ENCODE measurements around the gene RCSD1. TPM values are rescaled to one million over a fixed set of nuclear protein-coding genes. Genes with fewer than 3 reads are reported as not detected.

Gene RCSD1
- polyA plus RNA-seq, 4 donors = 13.3 to 15.8 (median 14.8) TPM

DNA sequence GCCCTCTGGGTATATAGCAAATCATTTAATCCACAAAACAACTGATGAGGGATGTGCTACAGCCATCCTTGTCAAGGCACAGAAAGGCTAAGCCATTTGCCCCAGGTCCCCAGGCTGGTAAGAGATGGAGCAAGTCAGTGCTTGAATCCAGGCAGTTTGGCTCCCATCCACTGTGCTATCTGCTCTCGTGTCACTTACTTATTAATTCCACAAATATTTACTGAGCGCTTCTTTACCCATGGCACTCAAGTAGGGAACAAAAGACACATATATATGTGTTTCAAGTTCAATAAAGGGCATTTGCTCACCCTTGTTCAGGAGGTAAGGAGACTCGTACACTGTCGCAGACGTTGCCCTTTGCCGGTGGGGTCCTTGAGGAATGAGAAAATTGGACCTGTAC is 53.2 kb downstream of the RCSD1 start:
- no peak for DNase-seq (ENCODE audit: low read depth in 4 of 4, low spot score in 3 of 4)

DNA sequence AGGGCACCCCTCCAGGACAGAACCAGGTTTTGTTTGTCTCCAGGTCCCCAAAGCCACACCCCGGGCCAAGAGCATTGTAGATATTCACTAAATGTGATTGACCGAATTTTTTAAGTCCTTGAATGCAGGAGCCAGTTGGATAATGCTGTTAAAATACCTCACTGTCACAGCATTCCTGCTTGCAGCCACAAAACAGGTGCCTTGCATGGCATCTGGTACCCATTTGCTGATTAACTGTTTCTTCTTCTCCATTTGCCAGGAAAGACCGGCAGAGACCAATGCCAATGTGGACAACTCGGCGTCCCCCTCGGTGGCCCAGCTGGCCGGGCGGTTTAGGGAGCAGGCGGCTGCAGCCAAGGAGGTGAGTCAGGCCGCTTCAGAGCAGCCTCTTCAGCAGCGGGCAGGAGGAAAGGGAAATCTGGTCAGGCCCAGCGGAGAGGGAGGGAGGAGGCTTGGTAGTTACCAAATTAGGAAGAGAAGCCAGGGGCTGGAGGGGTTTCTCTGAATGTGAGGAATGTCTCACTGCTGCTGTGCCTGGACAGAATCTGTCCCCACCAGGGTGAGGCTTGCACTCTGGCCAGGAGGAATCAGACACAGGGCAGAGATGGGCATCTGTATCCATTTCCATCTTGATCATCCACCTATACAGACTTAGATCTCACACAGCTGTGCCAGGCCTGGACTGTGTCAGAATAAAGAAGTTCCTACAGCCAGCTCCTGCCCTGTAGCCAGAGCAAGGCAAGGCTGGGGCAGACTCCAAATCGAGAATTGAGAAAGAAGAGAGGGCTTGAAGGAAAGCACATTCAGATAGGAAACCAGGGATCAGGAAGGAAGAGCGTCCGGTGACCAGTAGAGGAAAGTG is 53.8 kb downstream of the RCSD1 start:
- DNase-seq (ENCODE audit: low read depth in 4 of 4, low spot score in 3 of 4) = no peak

DNA sequence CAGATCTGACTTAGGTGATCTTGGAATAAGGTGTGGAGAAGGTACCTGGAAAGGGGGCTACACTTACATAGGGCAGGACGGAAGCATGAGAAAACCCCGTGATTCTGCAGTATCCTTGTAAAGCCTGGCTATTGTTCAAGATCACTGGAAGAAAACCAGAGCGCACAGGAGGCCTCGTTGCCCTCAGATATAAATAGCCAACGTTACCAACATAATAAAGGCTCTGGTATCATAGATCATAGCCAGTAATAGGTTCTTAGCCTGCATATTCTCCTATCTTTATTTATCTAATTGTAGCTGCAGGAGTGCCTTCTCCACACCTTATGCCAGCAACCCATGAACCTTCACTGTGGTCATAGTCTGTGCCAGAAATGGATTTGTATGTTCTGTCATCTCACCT is 55.8 kb downstream of the RCSD1 start:
- no peak for DNase-seq (ENCODE audit: low read depth in 4 of 4, low spot score in 3 of 4)

DNA sequence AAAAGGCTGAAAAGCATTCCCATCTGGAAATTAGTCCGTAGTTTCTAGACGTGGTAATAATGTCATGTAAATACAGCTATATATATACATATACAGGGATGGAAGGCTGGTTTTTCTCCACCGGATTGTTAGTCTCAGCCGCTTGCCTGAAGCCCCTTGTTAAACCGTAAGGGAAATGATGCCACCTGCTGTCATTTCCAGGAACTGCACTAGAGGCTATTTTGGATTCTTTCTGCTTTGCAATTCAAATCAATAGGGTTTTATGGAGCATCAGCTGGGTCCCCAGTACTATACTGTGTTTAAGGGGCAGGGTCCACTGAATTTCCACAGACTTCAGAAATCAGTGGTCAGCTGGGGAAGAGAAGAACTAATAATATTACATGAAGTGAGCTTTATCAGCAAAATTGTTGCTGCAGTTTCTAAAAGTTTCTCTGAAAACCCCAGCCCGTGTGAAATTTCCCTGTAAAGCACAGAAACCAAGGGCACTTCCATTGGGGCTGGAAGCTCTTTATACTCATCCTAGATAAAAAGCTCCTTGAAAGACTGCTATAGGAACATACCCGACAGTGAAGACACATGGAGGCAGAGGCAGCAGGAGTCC is 58.0 kb downstream of the RCSD1 start:
- DNase-seq (ENCODE audit: low read depth in 4 of 4, low spot score in 3 of 4) = peak; percentile 64 to 79 (median 72)

DNA sequence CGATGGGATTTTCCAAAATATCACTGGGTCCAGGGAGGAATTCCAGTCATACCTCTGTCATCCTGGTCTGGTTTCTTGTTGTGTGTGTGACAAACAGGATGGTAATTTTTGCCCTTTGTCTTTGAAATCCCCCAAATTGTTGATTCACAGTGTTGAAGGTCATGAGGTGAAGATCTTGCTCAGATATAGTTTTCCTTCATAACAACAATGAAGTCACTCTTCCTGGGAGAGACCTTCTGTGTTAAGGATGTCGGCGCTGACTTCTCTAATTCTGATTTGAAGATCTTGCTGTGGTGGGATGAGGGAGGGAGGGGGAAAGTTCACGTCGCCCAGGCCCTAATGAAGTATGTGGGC is 59.5 kb downstream of the RCSD1 start:
- no peak for DNase-seq (ENCODE audit: low read depth in 4 of 4, low spot score in 3 of 4)

DNA sequence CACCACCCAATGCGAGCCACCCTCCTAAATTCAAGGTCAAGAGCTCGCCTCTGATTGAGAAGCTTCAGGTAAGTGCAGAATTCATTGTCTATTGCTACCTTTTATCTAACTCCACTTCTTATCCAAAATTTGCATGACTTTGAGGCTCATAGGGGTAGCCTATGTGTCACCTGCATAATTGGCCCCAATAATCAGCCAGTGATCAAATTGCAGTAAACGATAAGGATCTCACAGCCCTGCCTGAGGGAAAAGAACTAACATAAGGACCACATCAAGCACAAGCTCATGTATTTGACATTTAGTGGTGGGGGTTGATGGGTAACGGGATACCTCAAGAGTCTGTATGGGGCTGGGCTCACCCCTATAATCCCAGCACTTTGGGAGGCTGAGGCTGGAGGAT is 60.0 kb downstream of the RCSD1 start:
- no peak for DNase-seq (ENCODE audit: low read depth in 4 of 4, low spot score in 3 of 4)

DNA sequence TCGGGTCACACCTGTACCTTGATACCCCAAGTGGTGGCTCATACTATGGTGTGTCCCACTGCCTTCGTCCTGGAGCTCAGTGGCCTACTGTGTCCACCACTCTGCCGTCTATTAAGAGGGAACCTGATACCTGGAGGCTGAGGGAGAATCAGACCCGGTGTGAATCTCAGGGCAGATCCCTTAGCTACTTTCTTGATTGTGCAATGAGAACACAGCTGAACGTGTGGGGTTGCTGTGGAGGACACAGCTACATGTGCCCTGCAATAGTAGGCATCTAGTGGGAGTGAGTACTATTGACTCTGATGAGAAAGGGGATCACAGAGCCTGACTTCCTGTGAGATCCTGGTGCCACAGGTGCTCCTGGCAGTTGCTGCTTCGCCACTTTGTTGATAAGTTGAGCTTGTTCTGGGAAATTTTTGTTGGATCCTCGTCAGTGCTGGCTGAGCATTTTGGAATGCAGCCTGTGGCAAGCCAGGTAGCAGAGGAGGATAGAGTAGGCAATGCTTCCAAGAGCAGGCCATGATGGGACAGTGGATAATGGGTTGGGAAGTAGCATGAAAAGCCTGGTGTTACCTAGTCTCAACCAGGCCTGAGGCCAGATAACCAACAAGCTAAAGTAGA is 63.5 kb downstream of the RCSD1 start:
- DNase-seq (ENCODE audit: low read depth in 4 of 4, low spot score in 3 of 4) = no peak

DNA sequence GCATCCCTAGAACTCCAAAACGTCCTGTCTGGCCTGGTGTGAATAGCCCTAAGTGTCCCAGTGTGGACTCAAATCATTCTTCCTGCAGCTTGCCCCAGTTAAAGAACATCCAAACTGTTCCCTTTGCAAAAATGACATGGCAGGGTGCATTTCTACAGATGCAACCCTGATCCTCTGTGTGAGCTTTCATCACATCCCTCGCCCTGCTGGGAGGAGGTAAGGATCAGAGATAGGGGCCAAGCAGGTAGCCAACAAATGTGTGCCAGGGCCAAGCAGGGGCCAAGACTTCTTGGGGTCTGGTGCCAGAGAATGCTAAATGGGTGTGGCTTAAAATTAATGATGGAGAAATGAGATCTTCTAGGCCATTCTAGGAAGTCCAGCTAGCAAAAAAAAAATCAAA is 64.7 kb downstream of the RCSD1 start:
- no peak for DNase-seq (ENCODE audit: low read depth in 4 of 4, low spot score in 3 of 4)

DNA sequence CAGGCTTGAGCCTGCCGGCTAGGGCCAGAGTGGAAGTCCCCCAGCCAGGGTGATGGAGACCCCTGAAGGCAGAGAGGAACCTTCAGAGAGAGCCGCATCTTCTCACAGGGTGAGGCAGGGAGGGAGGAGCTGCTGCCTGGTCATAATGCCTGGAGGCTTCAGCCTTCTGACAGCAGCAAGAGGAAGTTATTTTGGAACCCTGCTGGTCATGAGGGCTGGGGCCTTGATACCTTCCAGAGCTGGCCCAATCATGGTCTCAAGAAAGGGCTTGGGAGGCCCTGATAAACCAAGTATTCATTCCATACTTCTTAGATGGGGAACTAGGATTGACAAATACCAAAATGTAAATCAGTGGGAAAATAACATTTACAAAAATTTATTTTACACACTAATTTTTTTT is 65.1 kb downstream of the RCSD1 start:
- no peak for DNase-seq (ENCODE audit: low read depth in 4 of 4, low spot score in 3 of 4)

DNA sequence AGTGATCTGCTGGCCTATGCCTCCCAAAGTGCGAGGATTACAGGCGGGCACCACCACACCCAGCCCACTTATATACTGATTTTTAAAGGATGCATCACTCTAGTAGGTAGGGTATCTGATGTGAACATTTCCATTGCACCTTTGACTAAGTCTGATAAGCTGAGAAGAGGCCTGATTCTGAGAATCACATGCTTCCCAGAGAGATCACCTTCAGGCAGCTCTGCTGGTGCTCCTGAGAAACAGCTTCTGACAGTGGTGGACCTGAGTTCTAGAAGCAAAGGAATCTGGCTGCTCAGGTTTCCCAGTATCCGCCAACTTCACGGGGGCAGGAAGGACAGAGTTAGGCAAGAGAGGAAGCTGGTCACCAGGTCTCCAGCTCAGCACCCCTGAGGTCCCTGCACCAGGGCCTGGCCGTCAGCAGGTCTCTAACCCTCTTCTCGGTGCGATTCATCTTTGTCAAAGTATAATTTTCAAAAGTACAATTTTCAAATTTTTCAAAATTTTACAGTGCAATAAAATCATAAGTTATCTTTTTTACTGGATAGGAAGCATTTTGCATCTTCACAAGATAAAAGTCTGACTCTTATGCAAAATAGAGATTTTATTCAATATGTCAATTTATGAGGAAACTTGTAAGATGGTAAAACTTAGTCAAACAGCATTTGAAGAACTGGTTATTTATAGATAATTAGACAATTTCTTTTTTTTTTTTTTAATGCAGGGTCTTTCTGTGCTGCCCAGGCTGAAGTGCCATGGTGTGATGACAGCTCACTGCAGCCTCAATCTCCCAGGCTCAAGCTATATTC is 65.9 kb downstream of the RCSD1 start:
- no peak for DNase-seq (ENCODE audit: low read depth in 4 of 4, low spot score in 3 of 4)

DNA sequence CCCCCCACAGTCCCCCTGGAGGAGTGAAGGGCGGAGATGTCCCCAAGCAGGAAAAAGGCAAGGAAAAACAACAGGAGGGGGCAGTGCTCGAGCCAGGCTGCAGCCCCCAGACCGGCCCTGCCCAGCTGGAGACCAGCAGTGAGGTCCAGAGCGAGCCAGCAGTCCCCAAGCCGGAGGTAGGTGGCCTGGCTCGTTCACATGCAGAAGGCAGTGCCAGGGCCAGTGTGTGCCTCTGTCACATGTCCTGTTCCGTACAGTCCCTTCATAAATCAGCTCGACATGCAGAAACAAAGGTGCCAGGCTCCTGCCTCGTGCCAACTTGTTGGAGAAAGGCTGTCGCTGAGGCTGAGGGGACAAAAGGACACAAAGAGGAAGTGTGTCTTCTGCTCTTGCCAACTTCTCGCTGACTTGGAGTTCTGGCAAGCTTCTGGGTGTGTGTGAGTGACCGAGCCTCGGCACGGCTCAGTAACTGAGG is 67.7 kb downstream of the RCSD1 start:
- DNase-seq (ENCODE audit: low read depth in 4 of 4, low spot score in 3 of 4) = no peak

DNA sequence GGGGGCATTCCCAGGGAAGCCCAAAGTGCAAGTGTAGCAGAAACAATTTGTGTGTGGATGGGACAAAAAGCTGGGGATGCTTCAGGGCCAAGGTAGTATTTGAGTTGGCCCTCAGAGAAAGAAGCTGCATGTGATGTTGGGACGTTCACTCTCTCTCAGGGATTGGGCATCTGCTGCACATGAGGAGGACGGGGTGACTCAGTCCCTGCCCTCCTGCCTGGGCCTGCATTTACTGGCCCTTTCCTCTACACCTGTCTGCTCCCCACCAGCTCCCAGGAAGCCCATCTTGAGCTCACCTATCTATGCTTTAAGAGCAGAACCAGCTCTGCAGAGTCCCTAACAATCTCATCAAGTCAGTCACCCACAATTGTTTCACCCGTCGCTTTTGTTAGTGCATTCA is 68.3 kb downstream of the RCSD1 start:
- DNase-seq (ENCODE audit: low read depth in 4 of 4, low spot score in 3 of 4) = no peak

DNA sequence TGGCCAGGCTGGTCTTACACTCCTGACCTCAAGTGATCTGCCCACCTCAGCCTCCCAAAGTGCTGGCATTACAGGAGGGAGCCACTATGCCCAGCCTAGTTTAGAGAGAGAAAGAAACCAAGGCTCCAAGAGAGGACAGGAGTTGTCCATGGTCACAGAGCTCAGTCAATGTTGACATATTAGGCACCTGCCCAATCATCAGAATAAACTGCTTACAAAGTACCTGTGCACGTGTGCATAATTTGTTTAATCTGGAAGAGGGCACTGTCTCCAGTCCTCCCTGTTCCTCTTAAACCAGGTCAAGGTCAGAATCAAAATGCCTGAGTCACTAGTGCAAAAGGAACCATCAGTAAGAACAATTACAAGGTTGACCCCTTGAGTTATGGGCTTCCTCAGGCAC is 71.5 kb downstream of the RCSD1 start:
- DNase-seq (ENCODE audit: low read depth in 4 of 4, low spot score in 3 of 4) = no peak

DNA sequence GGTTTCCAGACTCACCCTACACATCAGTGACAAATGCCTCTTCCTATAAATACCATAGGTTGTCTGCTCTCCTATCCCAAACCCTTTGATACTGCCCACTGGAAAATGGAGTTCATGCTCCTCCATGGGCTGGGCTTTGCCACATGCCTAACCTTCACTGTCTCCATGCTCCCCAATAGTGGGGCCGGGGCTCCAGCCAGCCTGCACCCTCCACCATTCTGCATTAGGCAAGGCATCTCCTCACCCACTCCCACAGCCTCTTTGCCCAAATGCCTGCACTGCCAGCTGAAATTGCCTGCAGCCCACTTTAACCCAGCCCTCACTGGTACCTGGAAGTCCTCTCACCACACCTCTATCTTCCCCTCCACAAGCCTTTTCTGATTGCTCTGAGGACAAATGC is 73.5 kb downstream of the RCSD1 start:
- no peak for DNase-seq (ENCODE audit: low read depth in 4 of 4, low spot score in 3 of 4)

DNA sequence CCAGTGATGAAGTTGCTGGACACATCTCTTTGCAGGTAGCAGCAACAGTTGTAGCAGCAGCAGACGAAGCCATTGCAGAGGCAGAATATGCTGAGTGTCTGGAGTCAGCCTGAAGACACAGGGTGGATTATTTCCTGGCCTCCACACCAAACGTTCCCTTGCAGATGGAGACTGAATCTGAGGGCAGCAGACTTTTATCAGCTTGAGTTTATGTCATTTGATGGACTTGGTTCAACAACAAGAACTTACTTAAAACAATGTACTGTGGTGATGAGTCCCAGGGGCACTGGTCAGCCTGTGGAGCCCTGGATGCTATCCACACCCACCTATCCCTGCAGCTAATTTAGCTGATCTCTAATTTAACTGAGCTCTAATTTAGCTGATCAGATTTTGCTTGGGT is 74.7 kb downstream of the RCSD1 start:
- no peak for DNase-seq (ENCODE audit: low read depth in 4 of 4, low spot score in 3 of 4)

DNA sequence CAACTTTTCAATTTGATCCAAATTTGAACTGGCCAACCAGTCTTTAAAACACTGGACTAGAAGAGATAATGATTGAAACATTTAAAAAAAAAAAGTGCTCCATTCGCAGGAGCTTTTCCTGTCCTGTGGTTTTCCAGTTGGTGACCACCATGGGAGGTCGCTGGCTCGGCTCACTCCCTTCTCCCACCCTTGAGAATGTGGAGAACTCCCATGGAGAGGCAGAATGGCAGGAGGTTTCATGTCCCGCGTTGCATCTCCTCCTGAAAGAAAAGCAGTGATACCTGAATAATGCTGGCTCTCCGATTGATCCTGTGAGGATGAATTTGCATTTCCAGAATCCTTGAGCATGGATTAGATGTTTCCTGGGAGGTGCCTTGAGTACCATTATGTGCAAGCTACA is 75.2 kb downstream of the RCSD1 start:
- DNase-seq (ENCODE audit: low read depth in 4 of 4, low spot score in 3 of 4) = no peak

DNA sequence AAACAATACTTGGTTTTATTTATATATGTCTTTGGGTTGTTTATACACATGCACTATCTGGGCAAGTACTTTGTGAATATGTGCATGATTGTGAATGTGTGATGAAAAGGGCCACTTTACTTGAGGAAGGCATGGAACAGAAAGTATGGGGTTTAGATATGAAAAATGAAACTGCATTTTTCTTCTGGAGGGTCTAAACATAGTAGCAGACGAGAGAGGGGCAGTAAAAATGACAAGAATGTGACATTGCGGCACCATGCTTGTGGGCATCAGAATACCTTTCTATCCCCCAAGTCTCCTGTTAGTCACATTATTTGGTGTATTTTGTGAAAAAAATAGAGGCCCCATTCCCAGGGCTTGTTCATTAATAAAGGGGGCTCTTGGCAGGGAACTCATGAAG is 76.3 kb downstream of the RCSD1 start:
- no peak for DNase-seq (ENCODE audit: low read depth in 4 of 4, low spot score in 3 of 4)

DNA sequence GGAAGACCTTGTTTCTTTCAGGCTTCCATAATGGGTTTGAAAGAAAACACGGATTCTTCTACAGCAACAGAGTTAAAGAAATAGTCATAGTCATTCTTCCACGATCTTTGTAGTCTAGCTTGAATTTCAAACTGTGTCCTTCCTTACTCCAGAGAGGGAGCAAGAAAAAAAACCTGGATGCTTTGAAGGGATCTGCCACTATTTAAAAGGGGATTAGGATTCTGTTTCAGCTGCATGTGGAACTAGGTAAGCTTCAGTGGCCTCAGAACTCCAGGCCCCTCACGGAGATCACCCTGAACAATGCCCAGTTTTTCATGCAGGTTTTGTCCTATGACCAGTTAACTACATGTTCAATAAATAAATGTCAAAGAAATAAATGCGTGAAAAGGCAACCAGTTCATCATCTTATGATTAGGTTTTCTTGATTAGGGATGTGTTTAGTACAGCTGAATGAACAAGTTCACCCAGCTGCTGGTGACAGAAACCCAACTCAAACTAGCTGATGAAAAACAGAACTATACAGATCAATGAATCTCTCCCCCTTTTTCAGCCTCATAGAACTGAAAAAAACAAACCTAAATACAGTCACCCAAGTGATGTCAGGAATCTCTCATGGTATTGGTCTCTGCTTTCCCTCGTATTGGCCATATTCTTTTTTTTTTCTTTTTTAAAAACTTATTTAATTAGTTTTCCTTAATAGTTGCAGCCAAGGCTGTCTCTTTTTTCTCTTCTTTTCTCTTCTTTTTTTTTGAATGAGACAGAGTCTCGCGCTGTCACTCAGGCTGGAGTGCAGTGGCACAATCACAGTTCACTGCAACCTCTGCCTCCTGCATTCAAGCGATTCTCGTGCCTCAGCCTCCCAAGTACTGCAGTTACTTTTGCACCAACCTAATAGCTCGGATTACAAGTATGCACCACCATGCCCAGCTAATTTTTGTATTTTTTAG is 77.2 kb downstream of the RCSD1 start:
- DNase-seq (ENCODE audit: low read depth in 4 of 4, low spot score in 3 of 4) = no peak

DNA sequence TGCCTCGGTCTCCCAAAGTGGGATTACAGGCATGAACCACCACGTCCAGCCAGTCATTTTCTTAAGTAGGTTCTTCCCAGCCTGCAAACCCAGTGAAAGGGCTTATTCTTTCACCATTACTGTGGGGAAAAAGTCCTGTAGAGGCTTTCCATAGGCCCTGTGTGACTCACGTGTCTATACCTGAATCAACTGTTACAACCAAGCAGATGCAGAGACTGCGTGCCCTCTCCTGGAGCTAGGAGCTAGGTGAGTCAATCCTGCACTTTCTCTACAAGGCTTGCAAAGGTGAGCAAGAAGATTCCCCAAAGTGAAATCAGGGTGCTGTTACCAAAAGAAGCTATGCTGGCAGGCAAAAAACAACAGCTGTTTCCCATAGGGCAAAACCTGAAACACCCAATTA is 77.9 kb downstream of the RCSD1 start:
- no peak for DNase-seq (ENCODE audit: low read depth in 4 of 4, low spot score in 3 of 4)

DNA sequence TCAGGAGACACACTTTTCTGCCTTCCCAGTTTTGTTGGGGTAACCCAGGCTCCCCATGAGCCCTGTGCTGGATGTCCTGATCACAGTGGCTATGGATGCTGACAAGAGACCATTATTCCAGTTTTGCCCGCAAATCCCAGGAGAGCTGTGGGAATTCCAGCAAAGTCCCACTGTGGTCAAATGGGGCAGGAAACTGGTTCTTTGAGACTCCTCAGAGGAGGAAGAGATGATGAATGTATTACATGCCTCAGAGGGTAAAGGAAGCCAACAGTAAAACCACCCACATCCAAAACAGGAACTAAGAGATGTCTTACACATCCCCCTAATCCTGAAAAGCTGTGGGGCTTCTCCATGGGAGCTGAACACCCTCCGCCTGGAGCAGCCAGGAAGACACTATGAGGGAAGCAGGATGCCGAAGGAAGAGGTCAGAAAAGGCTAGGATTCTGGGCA is 78.9 kb downstream of the RCSD1 start:
- no peak for DNase-seq (ENCODE audit: low read depth in 4 of 4, low spot score in 3 of 4)

Data from right renal pelvis (tissue), 4 donors.